ENCODE results near the gene XPNPEP1.

GRCh38 chr10:109853921-109854320 is 69.4 kb downstream of the XPNPEP1 start:
- no peak for TF ChIP-seq CTCF (IDR thresholded peaks at IDR 0.05)
- TF ChIP-seq POLR2A (IDR thresholded peaks at IDR 0.05): no peak
